Testis (tissue), 2 donors: Measurements from ENCODE around the gene CCDC149.

Source experiments
- CTCF ChIP-seq, 3 experiments: fragments of 450-650 bp in 2 of 3; fragments of 200-600 bp in 1 of 3; sonication (generic) in 1 of 3; IDR thresholded peaks; one replicate each; pipeline ENCODE4 v1.5.1; 2016 to 2019; ENCODE audit warnings: antibody characterized with exemption in 3 of 3, mild to moderate bottlenecking in 2 of 3, moderate library complexity in 1 of 3
- POLR2A ChIP-seq: fragments of 450-650 bp; IDR thresholded peaks from one replicate; pipeline ENCODE4 v1.6.1; 2017; ENCODE audit warnings: antibody characterized with exemption, mild to moderate bottlenecking, moderate library complexity

- TF ChIP-seq POLR2A (no peak), CTCF (IDR thresholded peaks at IDR 0.05) (no peak)
Measured at GRCh38 chr4:24783506-24783905, 129.3 kb downstream of the CCDC149 start.
